GM12878 (cell line): ENCODE data around the gene C19orf47. TPM values are rescaled to one million over a fixed set of nuclear protein-coding genes. Genes with fewer than 3 reads are reported as not detected.

Experiments used
- BACH1 ChIP-seq: fragments of 450-650 bp; IDR thresholded peaks from 2 replicates; pipeline ENCODE4 v1.6.1; 2017; ENCODE audit warnings: mild to moderate bottlenecking, borderline replicate concordance
- CBFB ChIP-seq: IDR thresholded peaks from 2 replicates; pipeline ENCODE4 v1.6.1; 2016; ENCODE audit warnings: antibody characterized with exemption, low read depth
- CREB1 ChIP-seq: IDR thresholded peaks from 2 replicates; pipeline ENCODE4 v1.6.1; 2012; ENCODE audit warnings: low read depth, mild to moderate bottlenecking, inconsistent platforms
- EZH2 ChIP-seq: IDR thresholded peaks from 2 replicates; pipeline ENCODE4 v1.6.1; 2012; ENCODE audit warnings: low read depth, mild to moderate bottlenecking, control low read depth, inconsistent platforms, low read length, borderline replicate concordance; ENCODE audit not compliant: control insufficient read depth
- FOS ChIP-seq: IDR thresholded peaks from 3 replicates; pipeline ENCODE4 v1.6.1; 2011; ENCODE audit warnings: borderline replicate concordance; ENCODE audit not compliant: insufficient read length; ENCODE audit errors: extremely low read depth
- FOXM1 ChIP-seq: IDR thresholded peaks from 2 replicates; pipeline ENCODE4 v1.6.1; 2012; ENCODE audit warnings: low read depth, mild to moderate bottlenecking, inconsistent platforms, low read length, moderate library complexity
- JUND ChIP-seq: IDR thresholded peaks from 2 replicates; pipeline ENCODE4 v1.6.1; 2012; ENCODE audit warnings: low read depth, mild to moderate bottlenecking, low read length, improper control_type of control experiment, moderate library complexity
- KLF5 ChIP-seq: fragments of 450-650 bp; IDR thresholded peaks from 2 replicates; pipeline ENCODE4 v1.6.1; 2014; ENCODE audit warnings: mild to moderate bottlenecking; ENCODE audit not compliant: partially characterized antibody
- MEF2B ChIP-seq: fragments of 450-650 bp; IDR thresholded peaks from 2 replicates; pipeline ENCODE4 v1.6.1; 2018; ENCODE audit warnings: mild to moderate bottlenecking, moderate library complexity; ENCODE audit not compliant: partially characterized antibody, poor library complexity, severe bottlenecking
- NBN ChIP-seq: fragments of 450-650 bp; IDR thresholded peaks from 2 replicates; pipeline ENCODE4 v1.6.1; 2016
- NFYB ChIP-seq: IDR thresholded peaks from 2 replicates; pipeline ENCODE4 v1.6.1; 2011; ENCODE audit warnings: low read depth, mild to moderate bottlenecking, low read length, improper control_type of control experiment, moderate library complexity; ENCODE audit not compliant: insufficient read depth
- NR2F1 ChIP-seq: fragments of 450-650 bp; conservative IDR thresholded peaks from 2 replicates; pipeline ENCODE4 v1.6.1; 2017; ENCODE audit warnings: mild to moderate bottlenecking
- POLR2AphosphoS2 ChIP-seq: IDR thresholded peaks from 2 replicates; pipeline ENCODE4 v1.6.1; 2011; ENCODE audit warnings: low read depth, mild to moderate bottlenecking, low read length, improper control_type of control experiment, moderate library complexity
- SREBF2 ChIP-seq: IDR thresholded peaks from 2 replicates; pipeline ENCODE4 v1.6.1; 2012; ENCODE audit warnings: mild to moderate bottlenecking, low read length
- SUZ12 ChIP-seq: fragments of 200-600 bp; sonication (generic); IDR thresholded peaks from one replicate; pipeline ENCODE4 v1.6.1; 2018; ENCODE audit warnings: antibody characterized with exemption, mild to moderate bottlenecking; ENCODE audit not compliant: unreplicated experiment
- TARDBP ChIP-seq: IDR thresholded peaks from 2 replicates; pipeline ENCODE4 v1.6.1; 2016; ENCODE audit warnings: borderline replicate concordance
- ZNF24 ChIP-seq: fragments of 450-650 bp; IDR thresholded peaks from 2 replicates; pipeline ENCODE4 v1.6.1; 2017; ENCODE audit warnings: antibody characterized with exemption, mild to moderate bottlenecking
- polyA plus RNA-seq, 11 experiments: library from polyadenylated mRNA; depleted of rRNA in 4 of 11; unstranded in 6 of 11; stranded (reverse) in 5 of 11; fragments of >200 nt; fragmentation: Nextera tagmentation in 4 of 11; fragmentation: Illumina TruSeq in 1 of 11; extraction: Ambion mirVana in 4 of 11; extraction: Trizol in 1 of 11; gene quantifications; 1 replicate in 1 of 11; 2 replicates in 10 of 11; pipeline versions ENCODE4 v1.2.1 to v1.2.3, GENCODE V29; 2011 to 2016; ENCODE audit warnings: inconsistent platforms in 2 of 11, missing spikeins in 2 of 11, low read depth in 1 of 11
- total RNA-seq, 4 experiments: library from RNA; depleted of rRNA in 3 of 4; stranded (reverse); fragments of >200 nt in 3 of 4; fragmentation: Illumina TruSeq in 1 of 4; extraction: Trizol in 1 of 4; gene quantifications; 2 replicates each; pipeline versions ENCODE4 v1.2.1 to v1.2.3, GENCODE V29; 2013 to 2021
- TF ChIP-seq, protein P1 (sequence below): fragments of 450-650 bp; IDR thresholded peaks from 2 replicates; pipeline ENCODE4 v1.6.1; 2017; ENCODE audit warnings: borderline replicate concordance
- TF ChIP-seq, protein P2 (sequence below): fragments of 450-650 bp; IDR thresholded peaks from 2 replicates; pipeline ENCODE4 v1.6.1; 2017; ENCODE audit warnings: low read depth, mild to moderate bottlenecking, moderate library complexity
- TF ChIP-seq, protein P3 (sequence below): fragments of 450-650 bp; IDR thresholded peaks from 2 replicates; pipeline ENCODE4 v1.6.1; 2018; ENCODE audit warnings: mild to moderate bottlenecking, low read depth, moderate library complexity; ENCODE audit not compliant: partially characterized antibody

C19orf47 gene
- total and polyA plus RNA-seq, 10 of the 15 experiments (the other 5 are each of a cell fraction or from before 2014, with no cell fraction given), result 0.11 to 29.1 (median 20.2) TPM

DNA sequence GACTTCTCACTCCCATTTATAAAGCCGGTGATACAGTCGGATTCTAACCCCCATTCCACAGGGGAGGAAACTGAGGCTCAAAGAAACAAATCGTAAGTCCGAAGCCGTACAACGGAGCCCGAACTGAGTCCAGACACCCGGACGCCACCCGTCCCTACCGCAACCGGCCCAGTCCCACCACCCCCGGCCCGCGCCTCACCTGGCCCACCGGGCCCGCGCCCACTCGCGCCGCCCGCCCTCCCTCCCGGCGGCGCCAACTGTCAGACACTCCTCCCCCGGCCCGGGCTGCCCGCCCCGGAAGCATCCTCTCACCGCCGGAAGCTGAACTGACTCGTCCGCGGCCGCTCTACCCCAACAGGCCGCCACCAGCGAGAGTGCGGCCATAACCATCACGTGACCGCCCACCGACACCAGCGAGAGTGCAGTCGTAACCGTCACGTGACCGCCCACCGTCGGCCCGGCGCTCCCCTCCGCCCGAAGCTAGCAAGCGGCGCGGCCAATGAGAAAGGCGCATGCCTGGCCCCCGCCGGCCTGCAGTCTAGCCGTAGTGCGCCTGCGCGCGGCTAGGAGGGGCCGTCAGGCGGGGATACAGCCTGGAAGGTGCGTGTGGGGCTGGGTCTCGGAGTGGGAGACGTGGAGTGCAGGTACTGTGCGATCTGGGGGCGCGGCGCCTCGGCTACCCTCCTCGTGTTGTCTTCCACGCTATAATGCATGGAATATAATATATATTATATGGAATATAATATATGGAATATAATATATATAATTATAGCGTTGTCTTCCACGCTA, at the start of gene C19orf47, which contains the start of gene PLD3 (continued):
- TF ChIP-seq SUZ12 (no peak), FOXM1 (no peak), SREBF2 (peak; percentile 48; the same call in 1 of the 2 replicates), ZNF24 (no peak), FOS (peak; percentile 52), JUND (no peak), CBFB (no peak), EZH2 (no peak), NBN (0 out of 2 replicates have a peak, but pooled peaks have one; percentile 57), MEF2B (peak; percentile 76), NR2F1 (peak; percentile 33; the same call in 1 of the 2 replicates), NFYB (peak; percentile 57; the same call in 1 of the 2 replicates), CREB1 (peak; percentile 86), POLR2AphosphoS2 (peak; percentile 95), TARDBP (no peak; the same call in 1 of the 2 replicates), BACH1 (peak; percentile 84), KLF5 (peak; percentile 50)
- TF ChIP-seq, protein P1, sequence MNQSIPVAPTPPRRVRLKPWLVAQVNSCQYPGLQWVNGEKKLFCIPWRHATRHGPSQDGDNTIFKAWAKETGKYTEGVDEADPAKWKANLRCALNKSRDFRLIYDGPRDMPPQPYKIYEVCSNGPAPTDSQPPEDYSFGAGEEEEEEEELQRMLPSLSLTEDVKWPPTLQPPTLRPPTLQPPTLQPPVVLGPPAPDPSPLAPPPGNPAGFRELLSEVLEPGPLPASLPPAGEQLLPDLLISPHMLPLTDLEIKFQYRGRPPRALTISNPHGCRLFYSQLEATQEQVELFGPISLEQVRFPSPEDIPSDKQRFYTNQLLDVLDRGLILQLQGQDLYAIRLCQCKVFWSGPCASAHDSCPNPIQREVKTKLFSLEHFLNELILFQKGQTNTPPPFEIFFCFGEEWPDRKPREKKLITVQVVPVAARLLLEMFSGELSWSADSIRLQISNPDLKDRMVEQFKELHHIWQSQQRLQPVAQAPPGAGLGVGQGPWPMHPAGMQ, result no peak
- TF ChIP-seq, protein P2, sequence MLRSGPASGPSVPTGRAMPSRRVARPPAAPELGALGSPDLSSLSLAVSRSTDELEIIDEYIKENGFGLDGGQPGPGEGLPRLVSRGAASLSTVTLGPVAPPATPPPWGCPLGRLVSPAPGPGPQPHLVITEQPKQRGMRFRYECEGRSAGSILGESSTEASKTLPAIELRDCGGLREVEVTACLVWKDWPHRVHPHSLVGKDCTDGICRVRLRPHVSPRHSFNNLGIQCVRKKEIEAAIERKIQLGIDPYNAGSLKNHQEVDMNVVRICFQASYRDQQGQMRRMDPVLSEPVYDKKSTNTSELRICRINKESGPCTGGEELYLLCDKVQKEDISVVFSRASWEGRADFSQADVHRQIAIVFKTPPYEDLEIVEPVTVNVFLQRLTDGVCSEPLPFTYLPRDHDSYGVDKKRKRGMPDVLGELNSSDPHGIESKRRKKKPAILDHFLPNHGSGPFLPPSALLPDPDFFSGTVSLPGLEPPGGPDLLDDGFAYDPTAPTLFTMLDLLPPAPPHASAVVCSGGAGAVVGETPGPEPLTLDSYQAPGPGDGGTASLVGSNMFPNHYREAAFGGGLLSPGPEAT, result no peak; the same call in 1 of the 2 replicates
- TF ChIP-seq, protein P3, sequence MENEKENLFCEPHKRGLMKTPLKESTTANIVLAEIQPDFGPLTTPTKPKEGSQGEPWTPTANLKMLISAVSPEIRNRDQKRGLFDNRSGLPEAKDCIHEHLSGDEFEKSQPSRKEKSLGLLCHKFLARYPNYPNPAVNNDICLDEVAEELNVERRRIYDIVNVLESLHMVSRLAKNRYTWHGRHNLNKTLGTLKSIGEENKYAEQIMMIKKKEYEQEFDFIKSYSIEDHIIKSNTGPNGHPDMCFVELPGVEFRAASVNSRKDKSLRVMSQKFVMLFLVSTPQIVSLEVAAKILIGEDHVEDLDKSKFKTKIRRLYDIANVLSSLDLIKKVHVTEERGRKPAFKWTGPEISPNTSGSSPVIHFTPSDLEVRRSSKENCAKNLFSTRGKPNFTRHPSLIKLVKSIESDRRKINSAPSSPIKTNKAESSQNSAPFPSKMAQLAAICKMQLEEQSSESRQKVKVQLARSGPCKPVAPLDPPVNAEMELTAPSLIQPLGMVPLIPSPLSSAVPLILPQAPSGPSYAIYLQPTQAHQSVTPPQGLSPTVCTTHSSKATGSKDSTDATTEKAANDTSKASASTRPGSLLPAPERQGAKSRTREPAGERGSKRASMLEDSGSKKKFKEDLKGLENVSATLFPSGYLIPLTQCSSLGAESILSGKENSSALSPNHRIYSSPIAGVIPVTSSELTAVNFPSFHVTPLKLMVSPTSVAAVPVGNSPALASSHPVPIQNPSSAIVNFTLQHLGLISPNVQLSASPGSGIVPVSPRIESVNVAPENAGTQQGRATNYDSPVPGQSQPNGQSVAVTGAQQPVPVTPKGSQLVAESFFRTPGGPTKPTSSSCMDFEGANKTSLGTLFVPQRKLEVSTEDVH, result no peak
